Measurements from ENCODE around the gene ZSWIM8.
A peak's percentile ranks its signal among the peaks of the same experiment; 100 is the strongest.
"Not testable (repeated sequence)": the region's sequence is repeated elsewhere in the genome, so short reads cannot be mapped to it uniquely, and the experiment has no call there.

Gene ZSWIM8

GRCh38 chr10:73785211-73785720, at the start of gene ZSWIM8:
ZSWIM8 (plus strand) TSS chr10:73785606; CDS start chr10:73785879, 273 bp downstream.
- DNase-seq (ENCODE audit: low read depth in 2 of 2), result peak; percentile 50 to 60

- DNase-seq (ENCODE audit: low read depth in 2 of 2), result not testable (repeated sequence)
Measured at GRCh38 chr10:73740501-73741254, 44.7 kb upstream of the ZSWIM8 start.

DNA sequence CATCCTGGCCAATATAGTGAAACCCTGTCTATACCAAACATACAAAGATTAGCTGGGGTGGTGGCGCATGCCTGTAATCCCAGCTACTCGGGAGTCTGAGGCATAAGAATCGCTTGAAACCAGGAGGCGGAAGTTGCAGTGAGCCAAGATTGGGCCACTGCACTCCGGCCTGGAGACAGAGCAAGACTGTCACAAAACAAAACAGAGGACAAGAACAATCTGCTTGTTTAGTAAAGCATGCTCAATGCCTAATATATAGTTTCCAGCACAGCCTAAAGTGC, 43.0 kb upstream of the ZSWIM8 start:
- DNase-seq (ENCODE audit: low read depth in 2 of 2), result no peak

DNA sequence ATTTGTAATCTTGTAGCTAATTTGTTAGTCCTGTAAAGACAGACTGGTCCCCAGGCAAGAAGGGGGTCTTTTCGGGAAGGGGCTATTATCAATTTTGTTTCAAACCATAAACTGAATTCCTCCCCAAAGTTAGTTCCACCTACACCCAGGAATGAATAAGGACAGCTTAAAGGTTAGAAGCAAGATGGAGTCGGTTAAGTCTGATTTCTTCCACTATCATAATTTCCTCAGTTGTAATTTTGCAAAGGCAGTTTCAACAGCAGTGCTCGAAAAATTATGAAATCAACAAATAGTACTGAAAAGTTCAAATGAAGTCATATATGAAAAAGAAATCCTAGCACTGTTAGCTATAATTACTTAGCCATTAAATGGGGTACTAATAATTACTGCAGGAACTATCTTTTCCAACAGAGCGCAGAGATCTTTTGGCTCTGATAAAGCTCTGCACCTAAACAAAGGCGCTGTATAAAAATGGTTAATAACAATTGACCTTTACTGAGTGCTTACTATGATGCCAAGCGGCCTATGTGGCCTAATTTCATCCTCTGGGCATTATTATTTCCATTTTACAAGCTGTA, 42.0 kb upstream of the ZSWIM8 start:
- no peak for DNase-seq (ENCODE audit: low read depth in 2 of 2)

DNA sequence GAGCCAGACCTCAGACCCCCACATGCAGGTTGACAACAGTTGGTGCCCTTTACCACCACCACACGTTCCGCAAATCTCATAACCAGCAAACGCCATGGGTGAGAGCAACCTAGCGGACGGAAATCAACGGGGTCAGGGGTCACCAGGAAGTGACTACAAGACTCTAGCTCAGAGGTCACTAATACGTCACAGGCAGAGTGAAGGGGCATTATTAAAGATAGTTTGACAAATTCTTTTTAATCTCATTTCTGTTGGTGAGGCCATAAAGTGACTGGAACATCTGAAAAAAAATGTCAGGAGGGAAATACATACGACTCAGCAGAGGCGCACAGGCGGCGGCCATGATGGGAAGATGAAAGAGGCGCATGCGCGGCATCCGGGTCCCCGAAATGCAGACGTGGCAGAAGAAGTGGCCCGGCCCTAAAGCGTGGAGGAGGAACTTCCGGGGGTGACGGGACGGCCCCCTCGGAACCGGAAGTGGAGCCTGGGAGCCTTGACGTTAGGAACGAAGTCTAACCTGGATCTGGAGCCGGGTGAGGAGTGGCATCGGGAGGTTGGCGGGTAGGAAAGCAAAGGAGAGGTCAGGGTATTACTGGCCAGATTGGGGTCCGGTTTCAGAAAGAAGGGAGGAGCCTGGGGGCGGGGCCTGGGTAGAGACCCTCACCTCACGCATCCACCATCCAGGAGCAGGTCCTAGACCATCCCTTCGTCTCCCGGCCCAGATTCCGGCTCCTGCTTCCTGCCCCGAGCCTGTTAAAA, 41.3 kb upstream of the ZSWIM8 start, which contains the start of gene SEC24C:
TSS of gene SEC24C (plus strand) at position 468 of the 759 bp plus-strand sequence. CDS start 2,461 bp downstream, outside the sequence.
- peak; percentile 86 to 87 for DNase-seq (ENCODE audit: low read depth in 2 of 2)

DNA sequence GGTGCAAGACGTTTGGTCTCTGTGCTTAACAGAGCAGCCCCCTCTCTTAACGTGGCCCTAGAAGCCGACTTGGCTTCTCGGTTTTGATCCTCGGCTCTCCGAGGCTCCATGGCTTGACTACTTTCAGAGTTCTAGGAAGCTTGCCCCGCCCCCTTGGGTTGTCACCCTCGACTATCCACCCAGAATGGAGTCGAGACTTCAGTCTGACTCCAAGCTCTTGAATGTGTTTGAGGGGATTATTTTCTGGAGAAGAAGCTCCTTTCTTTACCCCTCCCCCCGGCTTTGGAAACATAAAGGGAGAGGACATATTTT, 40.8 kb upstream of the ZSWIM8 start:
- DNase-seq (ENCODE audit: low read depth in 2 of 2), result peak in 1 of 2 donors; percentile 40

DNA sequence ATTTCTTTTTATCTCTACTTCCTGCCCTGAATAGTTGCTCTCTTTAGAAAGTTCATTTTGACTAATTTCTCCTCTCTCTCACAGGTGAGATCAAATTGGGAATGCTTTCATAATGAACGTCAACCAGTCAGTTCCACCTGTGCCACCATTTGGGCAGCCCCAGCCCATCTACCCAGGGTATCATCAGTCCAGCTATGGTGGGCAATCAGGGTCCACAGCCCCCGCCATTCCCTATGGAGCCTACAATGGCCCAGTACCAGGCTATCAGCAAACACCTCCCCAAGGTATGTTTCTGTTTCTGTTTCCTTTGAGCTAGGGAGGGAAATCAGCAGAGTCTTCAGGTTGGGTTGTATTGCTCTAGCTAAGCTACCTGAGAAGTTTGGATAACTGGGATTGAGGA, 38.7 kb upstream of the ZSWIM8 start:
- no peak for DNase-seq (ENCODE audit: low read depth in 2 of 2)

GRCh38 chr10:73750819-73751218, 34.6 kb upstream of the ZSWIM8 start:
- no peak for DNase-seq (ENCODE audit: low read depth in 2 of 2)

DNA sequence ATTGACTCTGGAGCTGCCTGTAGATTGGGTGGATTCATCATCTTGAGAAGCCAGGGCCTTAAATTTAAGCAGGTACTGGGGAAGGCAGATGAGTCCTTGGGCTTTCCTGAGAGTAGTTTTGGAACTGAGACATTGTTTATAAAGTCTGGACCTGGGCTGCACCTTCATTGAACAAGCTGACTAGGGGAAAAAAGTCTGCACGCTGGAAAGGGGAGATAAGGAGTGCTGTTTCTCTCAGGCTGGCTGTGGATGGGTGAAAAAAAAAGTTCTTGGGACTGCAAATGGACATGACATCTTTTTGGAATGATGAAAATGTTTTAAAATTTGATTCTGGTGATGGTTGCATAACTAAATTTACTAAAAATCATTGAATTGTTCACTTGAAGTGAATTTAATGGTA, 29.2 kb upstream of the ZSWIM8 start:
- DNase-seq (ENCODE audit: low read depth in 2 of 2), result no peak

DNA sequence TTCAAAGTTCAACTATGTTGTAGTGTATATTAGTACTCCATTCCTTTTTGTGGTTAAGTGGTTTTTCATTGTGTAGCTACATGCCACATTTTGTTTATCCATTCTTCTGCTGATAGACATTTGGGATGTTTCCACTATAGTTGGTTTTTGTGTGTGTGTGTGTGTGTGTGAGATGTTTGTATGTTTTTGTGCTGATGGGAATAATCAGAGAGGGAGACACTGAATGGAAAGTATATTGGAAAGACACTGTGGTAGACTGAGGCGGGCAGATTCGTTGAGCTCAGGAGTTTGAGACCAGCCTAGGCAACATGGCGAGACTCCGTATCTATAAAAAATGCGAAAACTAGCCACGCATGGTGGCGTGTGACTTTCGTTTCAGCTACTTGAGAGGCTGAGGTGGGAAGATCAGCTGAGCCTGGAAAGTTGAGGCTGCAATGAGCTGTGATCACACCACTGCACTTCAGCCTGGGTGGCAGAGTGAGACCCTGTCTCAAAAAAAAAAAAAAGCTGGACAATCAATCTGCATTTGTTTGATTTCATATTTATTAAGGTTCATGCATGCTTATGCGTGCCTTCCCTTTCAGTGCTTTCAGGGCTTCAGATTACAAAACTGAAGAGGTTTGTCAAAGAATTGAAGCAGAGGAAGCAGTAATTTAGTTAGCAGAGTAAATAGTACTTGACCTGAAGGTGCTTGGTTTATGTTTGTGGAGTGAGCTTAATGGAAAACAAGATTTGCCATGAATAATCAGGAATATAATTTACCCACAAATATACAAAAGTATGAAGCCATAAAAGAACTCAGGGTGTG, 26.5 kb upstream of the ZSWIM8 start:
- DNase-seq (ENCODE audit: low read depth in 2 of 2), result no peak

GRCh38 chr10:73759512-73760115, 25.8 kb upstream of the ZSWIM8 start:
- no peak for DNase-seq (ENCODE audit: low read depth in 2 of 2)

GRCh38 chr10:73761781-73762180, 23.6 kb upstream of the ZSWIM8 start:
- no peak for DNase-seq (ENCODE audit: low read depth in 2 of 2)

GRCh38 chr10:73762915-73763314, 22.5 kb upstream of the ZSWIM8 start:
- DNase-seq (ENCODE audit: low read depth in 2 of 2), result no peak

GRCh38 chr10:73763343-73763742, 22.1 kb upstream of the ZSWIM8 start:
- no peak for DNase-seq (ENCODE audit: low read depth in 2 of 2)

GRCh38 chr10:73765066-73765465, 20.3 kb upstream of the ZSWIM8 start:
- DNase-seq (ENCODE audit: low read depth in 2 of 2), result no peak

- DNase-seq (ENCODE audit: low read depth in 2 of 2), result peak; percentile 28 to 42
Measured at GRCh38 chr10:73768881-73769280, 16.5 kb upstream of the ZSWIM8 start.

DNA sequence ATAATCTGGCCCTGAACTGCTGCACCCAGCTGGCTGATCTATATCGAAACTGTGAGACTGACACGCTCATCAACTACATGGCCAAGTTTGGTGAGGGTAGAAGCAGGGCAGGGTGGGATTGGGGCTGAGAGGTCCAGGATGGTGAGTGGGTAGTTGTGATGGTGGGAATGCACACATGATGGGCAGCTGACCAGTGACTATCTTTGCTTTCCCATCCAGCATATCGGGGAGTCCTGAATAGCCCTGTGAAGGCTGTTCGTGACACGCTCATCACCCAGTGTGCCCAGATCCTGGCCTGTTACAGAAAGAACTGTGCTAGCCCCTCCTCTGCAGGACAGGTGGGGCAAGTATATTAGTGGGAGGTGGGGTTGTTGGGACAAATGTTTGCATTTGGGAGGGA, 16.0 kb upstream of the ZSWIM8 start:
- DNase-seq (ENCODE audit: low read depth in 2 of 2), result no peak

- DNase-seq (ENCODE audit: low read depth in 2 of 2), result peak; percentile 49
Measured at GRCh38 chr10:73771722-73772280, 13.6 kb upstream of the ZSWIM8 start.

GRCh38 chr10:73772281-73773151, 12.9 kb upstream of the ZSWIM8 start:
- peak; percentile 39 to 52 for DNase-seq (ENCODE audit: low read depth in 2 of 2)
